HG03565 (cell line): ENCODE data around the gene ATP8A2.
"Not testable (repeated sequence)": the region's sequence is repeated elsewhere in the genome, so short reads cannot be mapped to it uniquely, and the experiment has no call there.

Experiments used
- ATAC-seq: cut with Tn5 transposase; IDR thresholded peaks from one replicate; pipeline ENCODE4 v1.9.1; 2021; ENCODE audit warnings: mild to moderate bottlenecking, moderate library complexity; ENCODE audit not compliant: unreplicated experiment

Gene ATP8A2

DNA sequence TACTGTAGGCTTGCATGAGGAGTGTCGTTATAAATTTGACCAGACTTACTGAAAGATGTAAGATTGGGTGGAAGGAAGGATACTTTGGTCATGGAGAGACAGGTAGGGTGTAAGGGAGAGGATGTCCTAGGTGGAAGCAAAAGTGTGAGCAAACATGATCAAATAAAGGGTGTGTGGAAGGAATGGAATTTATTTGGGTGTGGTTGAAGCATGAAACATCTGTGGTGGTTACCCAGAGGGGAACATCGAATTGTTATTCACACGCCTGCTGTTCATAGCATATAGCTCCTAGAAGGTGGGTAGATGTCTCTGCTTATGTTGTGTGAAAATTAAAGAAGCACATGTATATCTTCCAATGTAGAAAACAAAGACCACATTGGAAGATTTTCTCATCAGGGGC is 157.7 kb downstream of the ATP8A2 start:
- ATAC-seq: no peak

DNA sequence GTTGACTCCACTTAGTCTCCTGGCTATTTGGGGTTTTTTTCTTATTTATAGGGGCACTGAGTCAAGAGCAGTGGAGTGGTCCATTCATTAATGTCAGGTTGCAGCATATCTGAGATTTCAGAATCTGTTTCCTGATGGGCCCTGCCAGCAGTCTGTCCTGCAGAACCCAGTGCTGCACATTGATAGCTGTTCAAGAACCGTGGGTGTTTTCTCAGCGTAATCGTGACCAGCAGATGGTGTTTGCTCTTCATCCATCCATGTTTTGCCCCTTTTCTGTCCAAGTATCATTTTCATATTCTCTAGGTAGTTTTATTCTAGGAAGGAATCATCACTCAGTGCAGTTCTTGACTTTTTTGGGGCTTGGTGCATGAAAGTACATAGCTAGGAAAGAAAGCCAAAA is 166.5 kb downstream of the ATP8A2 start:
- no peak for ATAC-seq

DNA sequence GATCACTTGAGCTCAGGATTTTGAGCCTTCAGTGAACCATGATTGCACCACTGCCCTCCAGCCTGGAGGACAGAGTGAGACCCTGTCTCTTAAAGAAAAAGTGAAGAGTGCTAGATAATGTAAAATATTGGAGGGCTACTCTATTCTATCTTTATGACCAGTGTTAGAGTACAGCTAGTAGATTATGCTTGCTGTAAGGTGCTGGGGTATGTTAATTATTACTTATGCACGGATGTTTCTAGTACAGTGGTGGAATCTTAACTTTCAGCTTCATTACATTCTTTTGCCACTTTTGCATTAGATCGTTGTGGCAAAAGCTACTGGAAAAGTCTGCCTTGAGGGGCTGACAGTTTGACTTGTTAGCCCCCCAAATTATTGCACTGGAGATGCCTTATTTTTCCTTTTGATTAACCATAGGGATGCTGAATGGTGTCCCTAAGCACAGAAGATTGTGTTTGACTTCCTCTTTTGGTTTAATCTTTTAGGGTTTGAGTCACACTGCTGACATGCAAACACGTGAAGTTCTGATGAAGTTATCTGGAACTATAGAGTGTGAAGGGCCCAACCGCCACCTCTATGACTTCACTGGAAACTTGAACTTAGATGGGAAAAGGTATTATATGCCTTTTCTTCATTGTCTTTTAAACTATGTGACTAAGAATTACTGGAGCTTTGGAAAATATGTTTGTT is 169.8 kb downstream of the ATP8A2 start:
- no peak for ATAC-seq

DNA sequence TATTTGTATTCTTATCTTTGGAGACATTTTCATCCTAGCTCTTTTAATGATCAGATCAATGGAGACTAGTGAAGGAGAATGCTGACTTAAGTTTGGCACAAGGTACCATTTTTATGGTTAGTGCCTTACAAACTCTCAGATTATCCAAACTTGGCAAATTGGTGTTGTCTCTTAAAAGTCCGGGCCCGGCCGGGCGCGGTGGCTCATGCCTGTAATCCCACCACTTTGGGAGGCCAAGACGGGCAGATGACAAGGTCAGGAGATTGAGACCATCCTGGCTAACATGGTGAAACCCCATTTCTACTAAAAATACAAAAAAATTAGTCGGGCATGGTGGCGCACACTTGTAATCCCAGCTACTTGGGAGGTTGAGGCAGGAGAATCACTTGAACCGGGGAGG is 177.2 kb downstream of the ATP8A2 start:
- not testable (repeated sequence) for ATAC-seq

DNA sequence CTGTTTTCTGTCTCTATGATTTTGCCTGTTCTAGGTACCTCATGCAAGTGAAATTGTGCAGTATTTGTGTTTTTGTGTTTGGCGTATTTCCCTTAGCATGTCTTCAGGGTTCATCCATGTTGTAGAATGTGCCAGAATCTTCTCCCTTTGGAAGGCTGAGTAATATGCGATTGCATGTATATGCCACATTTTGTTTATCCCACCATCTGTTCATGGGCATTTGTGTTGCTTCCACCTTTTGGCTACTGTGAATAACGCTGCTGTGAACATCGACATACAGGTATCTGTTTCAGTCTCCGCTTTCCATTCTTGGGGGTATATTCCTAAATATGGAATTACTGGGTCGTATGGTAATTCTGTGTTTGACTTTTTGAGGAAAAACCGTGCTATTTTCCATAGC is 190.0 kb downstream of the ATP8A2 start:
- no peak for ATAC-seq

DNA sequence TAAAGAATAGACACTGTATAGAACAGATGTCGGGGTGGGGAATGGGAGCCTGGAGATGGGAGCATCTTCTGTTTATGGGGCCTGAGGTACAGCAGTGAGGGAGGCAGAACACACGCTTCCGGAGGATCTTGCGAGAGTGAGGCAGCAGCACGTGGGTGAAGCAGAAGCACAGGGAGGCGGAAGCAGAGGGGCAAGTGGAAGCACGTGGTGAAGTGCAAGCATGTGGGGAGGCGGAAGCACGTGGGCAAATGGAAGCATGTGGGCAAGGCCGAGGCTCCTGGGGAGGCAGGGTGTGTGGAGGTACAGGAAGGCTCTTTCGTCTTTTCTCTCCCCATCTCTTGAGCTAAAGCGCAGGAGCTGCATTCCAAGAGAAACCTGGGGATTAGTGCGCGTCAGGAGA is 198.4 kb downstream of the ATP8A2 start:
- ATAC-seq: no peak

DNA sequence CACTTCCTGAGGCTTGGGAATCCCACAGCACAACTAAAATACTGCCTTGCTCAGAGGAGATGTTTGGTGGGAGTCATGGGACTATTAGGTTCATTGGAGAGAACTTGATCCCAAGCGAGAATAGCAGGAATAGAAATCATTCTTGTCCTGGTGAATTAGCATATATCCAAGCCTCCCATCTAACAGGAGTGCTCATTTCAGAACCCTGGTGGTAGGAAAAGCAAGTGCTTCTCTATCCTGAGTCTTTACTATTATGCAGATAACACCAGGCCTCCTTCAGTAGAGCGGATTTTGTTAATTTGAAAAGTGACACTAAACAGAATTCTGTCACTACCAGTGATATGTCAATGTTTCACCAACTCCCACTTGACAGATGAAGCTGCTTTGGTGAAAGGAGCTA is 199.5 kb downstream of the ATP8A2 start:
- no peak for ATAC-seq

DNA sequence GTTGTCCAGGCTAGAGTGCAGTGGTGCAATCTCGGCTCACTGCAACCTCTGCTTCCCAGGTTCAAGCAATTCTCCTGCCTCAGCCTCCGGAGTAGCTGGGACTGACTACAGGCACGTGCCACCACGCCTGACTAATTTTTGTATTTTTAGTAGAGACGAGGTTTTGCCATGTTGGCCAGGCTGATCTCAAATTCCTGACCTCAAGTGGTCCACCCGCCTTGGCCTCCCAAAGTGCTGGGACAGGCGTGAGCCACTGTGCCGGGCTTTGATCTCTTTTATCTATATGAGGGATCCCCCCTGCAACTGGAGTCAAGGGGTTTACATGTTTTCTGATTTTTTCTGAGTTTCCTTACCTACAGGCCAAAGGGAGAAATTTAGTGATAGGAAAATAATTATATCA is 200.4 kb downstream of the ATP8A2 start:
- ATAC-seq: not testable (repeated sequence)

DNA sequence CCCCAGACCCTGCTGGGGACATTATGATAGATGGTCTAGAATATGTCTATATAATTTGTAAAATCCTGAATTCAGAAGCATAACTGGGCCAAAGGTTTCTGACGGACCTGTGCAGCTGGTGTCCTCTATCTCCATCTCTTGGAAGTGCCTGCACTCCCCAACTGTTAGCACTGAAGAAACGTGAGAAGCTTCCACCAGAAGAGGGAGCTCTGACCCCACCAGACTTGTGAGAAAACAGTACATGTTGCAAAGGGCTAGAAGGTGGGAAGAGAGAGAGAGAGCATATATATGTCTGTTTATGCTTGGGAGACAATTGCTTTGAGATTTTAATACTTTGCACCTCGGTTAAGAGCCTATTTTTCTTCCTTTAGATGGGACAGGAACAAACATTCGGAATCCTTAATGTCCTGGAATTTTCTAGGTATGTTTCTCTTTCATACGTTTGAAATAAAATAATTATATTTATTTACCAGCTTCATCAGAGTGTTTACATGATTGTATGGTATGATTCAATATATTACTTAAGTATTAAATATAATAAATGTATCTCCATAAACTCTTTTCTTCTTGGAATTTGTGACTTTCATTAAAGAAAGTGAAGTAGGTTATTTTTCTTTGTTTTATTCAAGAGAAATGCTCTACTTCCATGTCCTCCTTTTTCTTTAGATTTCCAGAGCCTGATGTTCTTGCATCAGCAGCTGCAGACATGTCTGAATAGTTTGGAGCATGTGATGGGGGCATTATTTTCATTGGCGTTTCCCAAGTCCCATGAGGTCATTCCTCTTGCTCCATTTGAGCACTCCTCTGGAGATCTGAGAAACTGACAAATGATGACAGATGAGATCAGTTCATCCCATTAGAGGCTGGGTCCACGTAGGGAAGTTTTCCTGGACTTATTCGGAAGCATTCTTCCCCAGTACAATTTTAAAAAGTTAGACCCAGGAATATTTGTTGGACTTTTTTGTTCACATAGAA is 202.9 kb downstream of the ATP8A2 start:
- peak; percentile 60 for ATAC-seq

DNA sequence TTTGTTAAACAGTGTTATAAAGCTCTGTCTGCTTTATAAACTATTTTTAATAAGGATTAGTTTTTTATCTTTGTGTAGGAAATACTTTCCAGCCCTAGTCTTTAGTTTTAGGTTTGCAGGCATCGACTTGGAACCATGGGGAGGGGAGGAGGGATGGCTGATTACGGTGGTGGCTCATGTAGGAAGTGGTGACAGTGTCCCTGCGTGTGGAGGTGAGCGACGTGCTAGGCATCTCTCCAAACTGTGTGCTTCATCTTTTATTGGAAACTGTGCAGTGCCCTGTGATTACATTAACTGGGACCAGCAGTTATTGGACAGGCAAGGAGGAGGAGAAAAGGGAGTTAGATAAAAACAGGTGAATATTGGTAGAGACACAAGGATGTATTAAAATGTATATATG is 203.8 kb downstream of the ATP8A2 start:
- no peak for ATAC-seq

DNA sequence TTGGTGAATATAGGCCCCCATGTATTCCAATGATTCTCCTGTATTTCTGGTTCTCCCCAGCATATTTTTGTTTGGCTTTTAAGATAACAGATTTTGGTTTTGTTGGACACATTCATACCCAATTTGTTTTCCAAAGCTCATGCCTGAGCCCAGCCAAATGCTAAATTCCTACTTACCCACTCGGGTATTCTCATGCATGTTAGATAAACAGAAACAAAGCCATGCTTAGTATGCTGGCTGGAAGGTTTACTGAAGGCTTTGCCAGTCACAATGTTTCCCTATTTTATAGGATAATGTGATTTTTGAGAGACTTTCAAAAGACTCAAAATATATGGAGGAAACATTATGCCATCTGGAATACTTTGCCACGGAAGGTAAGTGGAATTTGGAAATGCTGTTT is 206.8 kb downstream of the ATP8A2 start:
- ATAC-seq: no peak

DNA sequence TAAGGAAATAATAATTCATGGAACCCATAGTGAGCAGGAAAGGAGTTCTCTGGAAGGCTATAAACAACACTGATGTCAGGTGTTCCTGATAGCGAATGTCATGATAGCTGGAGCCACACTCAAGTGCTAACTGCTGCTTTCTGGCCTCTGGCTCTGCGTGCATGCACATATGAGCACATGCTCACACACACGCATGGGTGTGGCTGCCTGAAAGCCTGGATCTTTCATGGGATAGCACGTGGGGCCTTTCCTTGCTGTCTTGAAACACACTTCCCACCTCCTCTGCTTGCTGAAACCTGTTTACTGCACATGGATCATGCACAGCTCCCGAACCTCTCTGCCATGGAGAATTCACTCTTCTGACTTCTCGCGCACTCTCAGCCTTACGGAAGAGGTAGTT is 207.4 kb downstream of the ATP8A2 start:
- no peak for ATAC-seq

DNA sequence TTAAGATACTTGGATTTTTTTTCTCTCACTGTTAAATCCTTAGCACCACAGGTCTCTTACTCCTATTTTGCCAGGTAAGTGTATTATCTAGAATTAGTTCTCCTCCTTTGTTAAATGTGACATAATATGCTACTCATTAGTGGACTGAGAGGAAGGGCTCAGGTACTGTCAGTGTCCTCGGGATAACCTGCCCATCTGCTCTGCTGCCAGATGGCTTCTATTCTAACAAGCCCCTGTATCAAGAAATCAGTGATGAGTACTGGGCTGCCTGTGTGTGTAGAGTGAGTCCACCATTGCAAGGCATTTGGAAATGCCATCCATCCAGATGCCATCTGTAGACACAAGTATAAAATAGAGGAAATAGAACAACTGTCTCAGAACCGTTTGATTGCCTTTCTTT is 209.6 kb downstream of the ATP8A2 start:
- ATAC-seq: no peak

DNA sequence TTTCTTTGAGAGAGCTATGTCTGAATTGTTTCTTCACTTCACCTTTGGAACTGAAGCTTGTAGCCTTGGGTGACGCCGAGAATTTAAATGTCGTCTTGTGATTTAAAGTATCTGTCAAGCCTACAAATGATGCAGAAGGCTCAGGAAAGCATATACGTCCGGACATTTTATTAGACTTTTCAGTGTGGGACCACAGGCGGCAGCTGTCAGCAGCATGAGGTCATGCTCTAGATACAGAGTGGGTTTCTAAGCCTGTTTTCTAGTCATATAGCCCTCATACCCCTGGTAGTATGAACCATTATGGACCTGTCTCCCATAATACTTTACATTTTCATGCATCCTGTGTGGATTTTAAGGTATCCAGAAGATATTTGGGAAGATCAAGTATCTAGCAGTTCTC is 212.3 kb downstream of the ATP8A2 start:
- ATAC-seq: no peak

DNA sequence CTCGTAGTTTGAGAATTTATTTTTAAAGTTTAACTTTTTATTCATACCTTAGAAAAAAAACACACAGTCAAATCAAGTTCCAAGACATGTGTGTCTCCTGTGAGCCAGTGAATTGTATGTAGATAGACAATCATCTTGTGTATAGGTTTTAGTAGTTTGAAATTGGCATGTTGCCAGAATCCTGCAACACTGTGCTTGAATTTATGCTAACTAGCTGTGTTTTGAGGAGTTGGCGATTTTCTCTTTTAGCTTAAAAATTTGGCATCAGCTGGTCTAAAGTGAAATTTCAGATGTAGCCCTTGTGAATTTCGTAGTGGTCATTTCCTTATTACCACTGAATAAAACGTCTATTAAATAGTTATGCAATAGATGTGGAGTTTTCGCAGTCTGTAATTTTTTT is 213.2 kb downstream of the ATP8A2 start:
- no peak for ATAC-seq

DNA sequence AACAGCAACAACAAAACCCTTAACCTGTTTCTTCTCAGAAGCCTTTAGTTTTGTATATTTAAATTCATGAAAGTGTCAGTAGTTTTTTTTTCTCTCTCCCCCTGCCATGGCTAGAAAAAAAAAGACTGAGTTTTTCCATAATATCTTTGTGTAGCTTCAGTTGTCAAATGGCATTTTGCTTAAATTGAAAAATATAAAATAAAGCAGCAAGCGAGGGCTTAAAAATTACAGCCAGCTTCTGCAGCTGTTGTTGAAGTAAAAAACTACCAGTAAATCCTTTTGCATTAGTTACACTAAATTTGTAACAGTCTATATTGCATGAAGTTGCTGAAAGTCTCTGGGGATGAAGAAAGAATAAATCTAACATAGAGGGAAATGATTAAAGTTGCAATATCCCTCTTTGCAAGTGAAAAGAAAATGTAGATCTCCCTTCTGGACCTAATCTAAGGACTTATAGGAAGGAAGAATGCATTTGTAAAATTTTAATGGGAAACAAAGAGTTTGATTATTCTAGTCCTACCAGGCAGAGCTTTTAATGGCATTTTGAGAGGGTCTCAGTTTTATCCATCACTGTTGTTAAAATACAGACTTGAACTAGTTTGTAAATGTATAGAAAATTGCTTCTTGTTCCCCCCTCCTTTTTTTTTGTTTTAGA is 215.7 kb downstream of the ATP8A2 start:
- ATAC-seq: no peak

DNA sequence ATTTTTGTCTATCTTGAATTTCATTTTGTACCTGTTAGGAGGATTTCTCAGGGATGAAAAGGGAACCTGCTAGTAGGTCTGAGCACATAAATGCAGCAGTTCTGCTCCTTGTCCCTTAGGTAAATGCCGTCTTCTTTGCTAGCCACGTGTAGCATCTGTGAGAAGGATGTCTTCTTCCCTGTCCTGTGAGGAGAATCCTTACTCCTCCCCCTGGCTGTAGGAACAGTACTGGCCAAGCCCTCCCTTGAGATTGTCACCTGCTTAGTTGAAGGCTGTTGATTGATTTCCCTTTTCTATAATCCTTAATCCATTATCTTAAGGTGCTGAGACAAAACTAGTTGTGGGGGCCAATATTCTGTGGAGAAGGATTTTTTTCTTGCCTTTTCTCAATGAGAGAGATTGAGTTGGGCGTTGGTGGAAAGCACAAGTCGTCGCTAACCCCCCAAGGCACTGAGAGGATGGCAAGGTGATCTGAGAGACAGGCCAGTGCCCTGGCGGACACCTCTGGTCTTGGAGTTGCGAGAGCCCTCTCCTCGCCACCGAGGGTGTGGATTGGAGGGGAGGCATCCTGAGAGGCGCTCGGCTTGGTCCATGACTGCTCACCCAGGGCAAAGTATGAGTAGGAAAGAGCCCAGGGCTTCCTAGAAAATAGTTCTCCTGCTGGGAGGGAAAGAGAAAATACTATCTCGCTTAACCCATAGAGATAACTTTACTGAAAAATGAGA is 216.7 kb downstream of the ATP8A2 start:
- no peak for ATAC-seq

DNA sequence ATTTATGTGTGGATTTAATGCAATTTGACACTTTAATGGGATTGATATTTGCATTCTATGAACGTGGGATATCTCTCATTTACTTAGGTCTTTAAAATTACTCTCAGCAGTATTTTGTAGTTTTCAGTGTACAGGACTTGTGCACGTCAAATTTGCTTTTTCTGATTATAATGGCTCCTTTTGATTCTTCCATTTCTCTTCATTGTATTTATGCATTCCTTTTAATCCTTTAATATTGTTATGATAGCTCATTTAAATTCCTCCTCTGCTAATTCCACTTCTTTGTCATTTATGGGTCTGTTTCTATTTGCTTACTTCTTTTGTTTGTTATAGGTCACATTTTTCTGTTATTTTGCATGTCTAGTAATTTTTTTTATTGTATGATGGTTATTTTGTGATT is 226.6 kb downstream of the ATP8A2 start:
- ATAC-seq: no peak

DNA sequence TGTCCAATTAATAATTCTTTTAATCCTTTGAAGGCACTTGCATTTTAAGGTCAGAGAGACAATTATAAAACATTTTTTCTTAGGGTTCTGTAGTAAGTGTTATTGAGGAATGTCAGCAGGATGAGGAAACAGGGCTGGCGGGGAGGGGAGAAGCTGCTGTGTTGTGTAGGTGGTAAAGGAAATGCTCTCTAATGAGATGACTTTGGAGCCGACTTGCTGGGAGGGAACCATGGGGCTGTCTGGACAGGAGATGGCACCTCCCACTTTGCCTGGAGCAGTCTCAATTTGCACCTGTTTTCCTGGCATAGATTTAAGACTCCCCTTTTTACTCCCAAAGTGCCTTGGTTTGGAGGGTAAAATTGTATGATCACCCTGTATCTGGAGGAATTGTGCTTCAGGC is 230.4 kb downstream of the ATP8A2 start:
- no peak for ATAC-seq

DNA sequence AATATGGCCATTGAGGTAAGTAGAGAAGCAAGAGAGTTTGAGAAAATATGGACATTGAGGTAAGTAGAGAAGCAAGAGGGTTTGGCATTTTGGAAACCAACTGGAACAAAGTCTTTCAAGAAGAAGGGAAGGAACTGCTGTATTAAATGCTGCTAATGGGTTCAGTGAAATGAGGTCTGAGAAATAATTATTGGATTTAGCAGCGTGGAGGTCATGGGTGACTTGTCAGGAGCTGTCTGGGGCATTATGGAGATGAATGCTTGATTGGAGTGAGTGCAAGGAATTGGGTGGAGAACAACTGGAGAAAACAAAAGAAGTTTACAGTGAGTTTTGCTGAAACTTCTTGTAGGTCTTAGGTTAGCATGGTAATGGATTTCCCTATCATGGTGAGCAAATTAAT is 232.3 kb downstream of the ATP8A2 start:
- ATAC-seq: no peak

DNA sequence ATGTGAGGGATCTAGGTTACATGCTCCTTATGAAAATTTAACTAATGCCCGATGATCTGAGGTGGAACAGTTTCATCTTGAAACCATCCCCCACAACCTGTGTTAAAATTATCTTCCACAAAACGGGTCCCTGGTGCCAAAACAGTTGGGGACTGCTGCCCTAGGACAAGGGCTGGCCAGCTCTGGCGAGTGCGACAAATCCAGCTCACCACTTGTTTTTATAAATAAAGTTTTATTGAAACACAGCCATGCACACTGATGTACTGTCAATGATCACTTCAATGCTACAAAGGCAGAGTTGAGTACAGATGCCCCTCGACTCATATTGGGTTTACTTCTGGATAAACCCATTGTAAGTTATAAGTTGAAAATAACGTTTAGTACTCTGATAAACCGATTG is 235.3 kb downstream of the ATP8A2 start:
- ATAC-seq: no peak
